Spinal cord (tissue), 10 donors: Measurements from ENCODE around the gene COG7. TPM values are rescaled to one million over a fixed set of nuclear protein-coding genes. Genes with fewer than 3 reads are reported as not detected.
A peak's percentile ranks its signal among the peaks of the same experiment; 100 is the strongest.
"Not testable (repeated sequence)": the region's sequence is repeated elsewhere in the genome, so short reads cannot be mapped to it uniquely, and the experiment has no call there.

Source experiments
- DNase-seq, 6 donors: peaks; one replicate each; pipeline versions ENCODE4 v3.0.0 to v3.0.0-alpha.2; 2013 to 2015; ENCODE audit warnings: low spot score in 6 of 6, low read depth in 4 of 6
- H3K27ac ChIP-seq: one replicate; pipeline ENCODE4 v1.5.1; 2013; ENCODE audit warnings: low read depth, low read length, control low read depth
- H3K27me3 ChIP-seq: one replicate; pipeline ENCODE4 v1.6.1; 2013; ENCODE audit warnings: low read length; ENCODE audit not compliant: control insufficient read depth, insufficient read depth
- H3K36me3 ChIP-seq: one replicate; pipeline ENCODE4 v1.6.1; 2013; ENCODE audit warnings: low read length; ENCODE audit not compliant: control insufficient read depth, insufficient read depth
- H3K4me1 ChIP-seq: one replicate; pipeline ENCODE4 v1.6.1; 2013; ENCODE audit warnings: low read length; ENCODE audit not compliant: control insufficient read depth, insufficient read depth
- H3K4me3 ChIP-seq: one replicate; pipeline ENCODE4 v1.5.1; 2013; ENCODE audit warnings: low read depth, low read length, control low read depth
- H3K9me3 ChIP-seq: one replicate; pipeline ENCODE4 v1.6.1; 2013; ENCODE audit warnings: low read length; ENCODE audit not compliant: control insufficient read depth, insufficient read depth
- WGBS: methylation state at CpG from one replicate; pipeline ENCODE4 v1.1.5; 2013; ENCODE audit warnings: missing lambda C conversion rate; ENCODE audit not compliant: insufficient coverage; 5-methylcytosine and 5-hydroxymethylcytosine counted together
- polyA plus RNA-seq, 2 donors: library from polyadenylated mRNA; unstranded; fragments of 120-200 nt; gene quantifications; one replicate each; pipeline ENCODE4 v1.2.1, GENCODE V29; 2013; ENCODE audit not compliant: insufficient read length in 2 of 2
- total RNA-seq, 2 donors: library from RNA; depleted of rRNA in 1 of 2; stranded (reverse); fragments of 120-200 nt in 1 of 2; fragments of >200 nt in 1 of 2; gene quantifications; one replicate each; pipeline versions ENCODE4 v1.2.3 to v1.2.4, GENCODE V29; 2013 to 2014
- donor health status: healthy.

Gene COG7
- total and polyA plus RNA-seq, 4 donors: 25.3 to 41.0 (median 28.0) TPM

DNA sequence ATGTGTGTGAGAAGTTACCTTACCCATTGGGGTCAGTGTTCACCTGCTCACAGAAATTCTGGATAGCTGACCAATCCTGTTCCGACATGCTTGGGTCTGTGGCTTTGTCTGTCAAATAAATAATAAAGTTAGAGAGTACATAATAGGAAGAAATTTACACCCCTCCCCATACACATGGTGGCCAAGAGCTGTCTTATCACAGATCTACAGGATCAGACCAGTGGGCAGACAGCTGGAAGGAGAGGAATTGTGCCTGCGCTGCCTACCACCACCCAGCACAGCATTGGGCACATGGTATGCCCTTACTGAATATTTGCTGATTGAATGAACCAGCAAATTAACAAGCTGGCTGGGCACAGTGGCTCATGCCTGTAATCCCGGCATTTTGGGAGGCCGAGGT lies 42.7 kb upstream of the COG7 start:
- Histone ChIP-seq H3K27ac (no peak overlapping the region), H3K36me3 (peaks cover 64% of the 10 kb centered on the region), H3K4me1 (peaks cover 10% of the 10 kb centered on the region), H3K9me3 (no peaks in the 10 kb centered on the region), H3K4me3 (no peak overlapping the region), H3K27me3 (no peaks in the 10 kb centered on the region)
- WGBS: no CpG with 5 or more reads among the region's 4 CpGs
- DNase-seq: no peak

DNA sequence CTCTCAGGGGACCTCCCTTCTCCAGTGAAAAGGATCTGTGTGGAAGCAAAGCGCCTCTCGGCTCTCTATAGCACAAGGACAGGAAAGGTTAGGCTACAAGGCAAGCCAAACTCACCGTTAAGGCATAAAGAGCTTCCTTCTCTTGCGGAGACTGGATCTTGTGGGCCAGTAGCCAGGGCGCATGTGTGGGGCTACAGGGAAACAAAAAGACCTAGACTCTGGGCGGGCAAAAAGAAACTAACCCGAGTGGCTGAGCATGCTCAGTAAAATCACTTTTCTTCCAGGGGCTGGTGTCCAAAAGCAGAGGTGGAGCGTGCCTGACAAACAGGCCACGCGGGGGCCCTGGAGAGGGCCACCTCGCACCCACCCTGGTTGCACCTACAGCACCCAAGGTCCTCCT lies 41.2 kb upstream of the COG7 start:
- Histone ChIP-seq H3K36me3 (peaks cover 63% of the 10 kb centered on the region), H3K4me3 (no peak overlapping the region), H3K9me3 (no peaks in the 10 kb centered on the region), H3K27me3 (no peaks in the 10 kb centered on the region), H3K27ac (no peak overlapping the region), H3K4me1 (no peaks in the 10 kb centered on the region)
- DNase-seq: no peak
- 85% methylated on average over 11 of the region's 11 CpGs for WGBS

DNA sequence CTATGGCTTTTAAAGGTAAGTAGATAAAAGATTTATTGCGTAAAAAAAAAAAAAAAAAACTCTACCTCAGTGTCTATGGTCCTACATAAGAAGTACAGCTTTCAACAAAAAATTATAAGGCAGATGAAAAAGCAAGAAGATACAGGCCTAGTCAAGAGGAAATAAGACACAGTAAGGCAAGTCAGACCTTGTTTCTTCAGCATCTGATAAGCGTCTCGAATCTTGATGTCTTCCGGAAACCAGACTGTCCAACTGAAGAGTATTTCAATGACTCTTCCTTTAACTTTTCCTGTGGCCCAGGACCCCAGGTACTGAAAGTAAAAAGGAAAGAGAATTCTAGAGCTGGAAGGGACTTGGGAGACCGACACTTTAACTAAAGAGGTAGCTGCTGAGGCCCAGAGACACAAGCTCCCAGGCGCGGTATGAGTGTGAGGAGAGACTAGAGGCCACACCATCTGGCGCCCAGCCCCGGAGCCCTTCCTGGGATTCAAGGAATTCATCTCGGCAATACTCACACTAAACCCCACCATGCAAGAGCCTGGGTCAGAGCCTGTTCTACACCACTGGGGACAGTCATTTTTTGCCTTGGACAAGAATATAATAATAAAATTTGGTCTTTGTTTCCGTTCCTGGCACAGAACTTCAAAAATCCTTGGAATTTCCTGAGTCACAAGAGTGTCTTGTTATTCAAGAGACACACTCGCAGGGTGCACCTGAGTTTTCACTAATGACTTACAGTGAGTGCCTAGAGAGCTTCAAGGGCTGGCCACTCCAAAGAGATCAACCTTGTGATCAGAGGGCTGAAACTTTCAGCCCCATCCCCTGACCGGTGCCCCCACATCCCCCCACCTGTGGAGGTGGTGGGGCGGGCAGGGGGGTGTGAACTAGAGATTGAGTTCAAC lies 38.8 kb upstream of the COG7 start:
- Histone ChIP-seq H3K27ac (no peak overlapping the region), H3K4me1 (no peaks in the 10 kb centered on the region), H3K4me3 (no peak overlapping the region), H3K36me3 (peaks cover 87% of the 10 kb centered on the region), H3K27me3 (no peaks in the 10 kb centered on the region), H3K9me3 (no peaks in the 10 kb centered on the region)
- no peak for DNase-seq
- 100% methylated on average over 3 of the region's 14 CpGs for WGBS

DNA sequence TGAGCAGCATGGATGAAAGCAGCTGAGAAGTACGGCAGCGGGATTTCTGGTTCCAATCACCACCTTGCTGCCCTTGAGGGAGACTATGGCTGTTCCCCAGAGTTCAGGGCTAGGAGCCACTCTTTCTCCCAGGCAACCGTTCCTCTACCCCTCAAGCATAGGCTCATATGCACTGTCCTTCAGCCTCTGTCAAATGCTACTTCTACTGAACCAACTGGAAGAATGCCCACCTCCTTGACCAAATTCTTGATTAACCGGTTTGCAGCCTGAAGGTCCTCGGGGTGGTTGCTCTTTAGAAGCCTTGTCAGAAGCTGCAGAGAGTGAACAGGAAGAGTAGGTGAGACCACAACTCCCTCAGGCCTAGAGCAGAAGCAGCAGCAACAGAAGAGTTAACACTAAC lies 33.5 kb upstream of the COG7 start:
- no peak for DNase-seq
- Histone ChIP-seq H3K27me3 (no peaks in the 10 kb centered on the region), H3K4me3 (no peak overlapping the region), H3K36me3 (peaks cover 84% of the 10 kb centered on the region), H3K9me3 (no peaks in the 10 kb centered on the region), H3K4me1 (no peaks in the 10 kb centered on the region), H3K27ac (no peak overlapping the region)
- WGBS: 94% methylated on average over 3 of the region's 5 CpGs

DNA sequence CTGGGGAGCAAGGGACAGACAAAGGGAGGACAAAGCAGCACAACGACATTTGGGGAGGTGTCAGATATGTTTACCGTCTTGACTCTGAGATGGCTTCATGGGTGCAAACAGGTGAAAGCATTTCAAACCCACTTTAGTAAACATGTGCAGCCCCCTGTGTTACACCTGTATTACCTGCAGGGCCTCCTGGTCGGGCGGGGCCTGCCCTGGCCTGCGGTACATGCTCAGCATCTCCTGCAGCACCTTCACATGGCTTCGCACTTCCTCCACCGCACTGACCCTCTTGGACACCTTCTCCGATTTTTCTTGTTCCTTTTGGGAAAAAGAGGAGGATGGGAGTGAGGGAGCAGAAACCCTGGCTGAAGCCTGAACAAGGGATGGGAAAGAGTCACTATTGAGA lies 32.9 kb upstream of the COG7 start:
- no peaks in the 10 kb centered on the region for H3K27me3 ChIP-seq
- no peak for DNase-seq
- peaks cover 87% of the 10 kb centered on the region for H3K36me3 ChIP-seq
- no peaks in the 10 kb centered on the region for H3K4me1 ChIP-seq
- no peak overlapping the region for H3K4me3 ChIP-seq
- no peaks in the 10 kb centered on the region for H3K9me3 ChIP-seq
- 94% methylated on average over 8 of the region's 8 CpGs for WGBS
- no peak overlapping the region for H3K27ac ChIP-seq

DNA sequence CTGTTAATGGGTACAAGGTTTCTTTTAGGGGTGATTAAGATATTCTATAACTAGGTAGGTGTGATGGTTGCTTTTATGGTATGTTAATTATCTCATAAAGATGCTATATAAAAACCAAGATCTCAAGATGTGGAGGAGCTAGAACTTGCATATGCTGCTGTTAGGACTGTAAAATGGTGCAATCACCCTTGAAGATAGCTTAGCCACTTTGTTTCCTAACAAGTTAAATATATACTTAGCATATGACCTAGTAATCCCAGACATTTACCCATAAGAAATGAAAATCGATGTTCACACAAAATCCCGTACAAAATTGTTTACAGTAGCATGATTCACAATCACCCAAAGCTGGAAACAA lies 32.2 kb upstream of the COG7 start:
- WGBS: 100% methylated on average over 2 of the region's 2 CpGs
- Histone ChIP-seq H3K27ac (no peak overlapping the region), H3K4me1 (no peaks in the 10 kb centered on the region), H3K36me3 (peaks cover 89% of the 10 kb centered on the region), H3K9me3 (no peaks in the 10 kb centered on the region), H3K27me3 (no peaks in the 10 kb centered on the region), H3K4me3 (no peak overlapping the region)
- DNase-seq: no peak

DNA sequence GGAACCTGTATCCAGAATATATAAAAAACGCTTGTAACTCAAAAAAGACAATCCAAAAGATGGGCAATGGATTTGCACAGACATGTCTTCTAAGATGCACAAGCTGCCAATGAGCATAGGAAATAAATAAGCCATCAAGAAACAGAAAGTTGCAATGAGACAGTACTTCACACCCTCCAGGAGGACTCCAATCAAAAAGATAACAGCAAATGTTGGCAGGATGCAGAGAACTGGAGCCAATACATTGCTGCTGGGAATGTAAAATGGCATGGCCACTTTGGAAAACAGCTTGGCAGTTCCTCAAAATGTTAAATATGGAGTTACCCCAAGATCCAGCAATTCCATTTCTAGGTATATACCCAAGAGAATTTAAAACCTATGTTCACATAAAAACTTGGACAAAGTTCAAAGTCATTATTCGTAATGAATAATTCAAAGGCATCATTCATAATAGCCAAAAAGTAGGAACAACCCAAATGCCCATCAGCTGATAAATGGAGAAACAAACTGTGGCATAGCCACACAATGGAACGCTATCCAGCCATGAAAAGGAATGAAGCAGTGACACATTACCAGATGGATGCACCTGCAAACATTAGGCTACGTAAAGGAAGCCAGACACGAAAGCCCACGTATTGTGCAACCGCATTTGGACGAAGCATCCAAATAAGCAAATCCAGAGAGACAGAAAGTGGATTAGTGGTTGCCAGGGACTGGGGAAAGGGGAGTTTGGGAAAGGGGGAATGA lies 31.7 kb upstream of the COG7 start:
- Histone ChIP-seq H3K27ac (no peak overlapping the region), H3K4me1 (no peaks in the 10 kb centered on the region), H3K36me3 (peaks cover 90% of the 10 kb centered on the region), H3K4me3 (no peak overlapping the region), H3K9me3 (no peaks in the 10 kb centered on the region), H3K27me3 (no peaks in the 10 kb centered on the region)
- WGBS: 82% methylated on average over 4 of the region's 8 CpGs
- peak in 1 of 6 donors; percentile 78 for DNase-seq

DNA sequence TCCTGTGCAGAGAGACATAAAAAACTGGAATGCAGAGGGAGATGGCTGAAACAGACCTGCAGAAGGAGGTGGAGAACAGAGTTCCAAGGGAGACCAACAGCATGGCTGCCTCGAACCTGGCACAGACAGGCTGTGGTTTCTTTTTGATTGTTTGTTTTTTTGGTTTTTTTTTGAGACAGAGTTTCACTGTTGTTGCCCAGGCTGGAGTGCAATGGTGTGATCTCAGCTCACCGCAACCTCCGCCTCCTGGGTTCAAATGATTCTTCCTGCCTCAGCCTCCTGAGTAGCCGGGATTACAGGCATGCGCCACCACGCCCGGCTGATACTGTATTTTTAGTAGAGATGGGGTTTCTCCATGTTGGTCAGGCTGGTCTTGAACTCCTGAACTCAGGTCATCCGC lies 30.5 kb upstream of the COG7 start:
- H3K27ac ChIP-seq, H3K4me3 ChIP-seq, H3K4me1 ChIP-seq, H3K9me3 ChIP-seq, DNase-seq, H3K27me3 ChIP-seq: not testable (repeated sequence)
- WGBS: 100% methylated on average over 6 of the region's 8 CpGs
- peaks cover 90% of the 10 kb centered on the region for H3K36me3 ChIP-seq

DNA sequence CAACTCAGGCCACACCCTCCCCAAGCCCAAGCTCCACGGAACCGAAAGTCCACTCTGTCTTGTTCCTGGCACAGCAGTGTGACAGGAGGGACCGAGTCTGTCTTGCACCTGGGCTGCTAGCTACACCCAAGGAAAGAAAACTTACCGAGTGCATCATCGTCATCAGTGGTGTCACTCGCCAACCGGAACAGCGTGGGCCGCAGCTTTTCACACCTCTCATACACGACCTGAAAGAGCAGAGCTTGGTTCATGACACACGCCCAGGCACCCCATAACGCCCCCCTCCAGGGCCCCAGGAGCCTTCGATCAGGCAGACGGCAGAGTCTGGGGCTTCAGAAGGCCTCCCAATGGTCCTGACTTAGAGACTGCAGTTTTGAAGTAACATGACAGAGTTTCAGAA lies 29.8 kb upstream of the COG7 start:
- Histone ChIP-seq H3K27ac (no peak overlapping the region), H3K36me3 (peaks cover 89% of the 10 kb centered on the region), H3K9me3 (no peaks in the 10 kb centered on the region), H3K27me3 (no peaks in the 10 kb centered on the region), H3K4me1 (no peaks in the 10 kb centered on the region), H3K4me3 (no peak overlapping the region)
- 92% methylated on average over 11 of the region's 14 CpGs for WGBS
- no peak for DNase-seq

DNA sequence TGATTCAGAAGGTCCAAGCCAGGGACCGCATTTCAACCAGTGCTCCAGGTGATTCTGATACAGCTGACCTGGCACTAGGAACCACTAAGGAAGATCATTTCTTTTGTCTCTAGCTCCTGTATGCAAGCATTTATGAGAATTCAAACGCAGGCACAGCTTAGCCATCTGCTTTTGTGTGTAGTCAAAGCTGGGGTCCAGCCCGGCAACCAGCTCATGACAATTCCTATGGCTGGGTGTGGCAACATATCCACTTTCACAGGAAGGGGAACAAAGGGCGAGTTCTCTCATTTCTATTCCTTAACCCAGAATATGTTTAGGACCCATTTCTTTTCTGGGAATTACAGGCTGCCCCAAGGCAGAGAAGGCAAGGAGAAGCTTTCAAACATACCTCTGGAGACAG lies 27.3 kb upstream of the COG7 start:
- no peak for DNase-seq
- no peaks in the 10 kb centered on the region for H3K9me3 ChIP-seq
- H3K27me3 ChIP-seq: no peaks in the 10 kb centered on the region
- WGBS: 93% methylated on average over 3 of the region's 4 CpGs
- H3K4me3 ChIP-seq: no peak overlapping the region
- H3K36me3 ChIP-seq: peaks cover 85% of the 10 kb centered on the region
- H3K27ac ChIP-seq: no peak overlapping the region
- no peaks in the 10 kb centered on the region for H3K4me1 ChIP-seq
